Stomach (tissue), 4 donors: ENCODE results near the gene CDC14A.

Experiments used
- EP300 ChIP-seq: sonication (generic); formaldehyde crosslinking; IDR thresholded peaks from one replicate; pipeline ENCODE4 v1.6.1; 2017; ENCODE audit warnings: antibody characterized with exemption
- POLR2AphosphoS5 ChIP-seq, 3 donors: sonication (generic); formaldehyde crosslinking; IDR thresholded peaks; one replicate each; pipeline ENCODE4 v1.6.1; 2016; ENCODE audit warnings: antibody characterized with exemption in 3 of 3

DNA sequence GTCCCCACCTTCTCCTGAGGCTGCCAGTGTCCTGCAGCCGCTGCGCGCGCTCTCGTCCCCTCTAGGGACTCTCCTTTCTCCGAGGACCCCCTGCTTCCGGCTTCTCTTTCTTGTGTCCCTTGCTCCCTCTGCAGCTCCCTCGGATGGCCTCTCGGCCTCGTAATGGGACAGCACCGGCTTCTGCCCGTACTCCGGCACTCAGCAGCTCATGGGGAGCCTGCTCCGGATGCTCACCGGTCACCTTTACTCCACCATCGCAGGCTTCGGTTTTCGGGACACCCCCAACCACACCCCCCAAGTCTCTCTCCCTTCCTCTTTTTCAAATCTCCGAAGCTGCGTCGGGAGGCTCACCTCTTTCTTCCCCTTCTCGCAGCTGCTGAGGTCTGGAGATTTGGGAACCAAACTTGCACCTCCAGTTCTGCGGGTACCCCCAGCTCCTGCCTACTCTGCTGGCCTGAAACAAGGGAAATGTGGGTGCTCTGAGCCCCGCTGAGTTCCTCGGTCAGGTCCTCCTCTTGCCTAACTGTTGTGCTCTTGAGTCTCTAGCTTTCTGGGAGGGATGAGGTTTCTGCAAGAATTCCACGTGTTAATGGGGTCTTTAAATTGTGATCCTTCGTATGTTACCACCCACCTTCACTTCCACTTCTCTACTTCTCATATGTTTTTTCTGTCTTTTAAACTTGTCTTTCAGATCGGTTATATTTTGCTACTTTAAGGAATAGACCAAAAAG lies 930 bp downstream of the CDC14A start:
- TF ChIP-seq EP300 (no peak), POLR2AphosphoS5 (IDR thresholded peaks at IDR 0.05) (no peak)
